ENCODE data around the gene CYGB.
"Not testable (repeated sequence)": the region's sequence is repeated elsewhere in the genome, so short reads cannot be mapped to it uniquely, and the experiment has no call there.

Gene CYGB

GRCh38 chr17:76535788-76536510, 1.6 kb downstream of the CYGB start:
- no peak for DNase-seq

- DNase-seq = no peak
Measured at GRCh38 chr17:76534831-76535732, 2.4 kb downstream of the CYGB start.

DNA sequence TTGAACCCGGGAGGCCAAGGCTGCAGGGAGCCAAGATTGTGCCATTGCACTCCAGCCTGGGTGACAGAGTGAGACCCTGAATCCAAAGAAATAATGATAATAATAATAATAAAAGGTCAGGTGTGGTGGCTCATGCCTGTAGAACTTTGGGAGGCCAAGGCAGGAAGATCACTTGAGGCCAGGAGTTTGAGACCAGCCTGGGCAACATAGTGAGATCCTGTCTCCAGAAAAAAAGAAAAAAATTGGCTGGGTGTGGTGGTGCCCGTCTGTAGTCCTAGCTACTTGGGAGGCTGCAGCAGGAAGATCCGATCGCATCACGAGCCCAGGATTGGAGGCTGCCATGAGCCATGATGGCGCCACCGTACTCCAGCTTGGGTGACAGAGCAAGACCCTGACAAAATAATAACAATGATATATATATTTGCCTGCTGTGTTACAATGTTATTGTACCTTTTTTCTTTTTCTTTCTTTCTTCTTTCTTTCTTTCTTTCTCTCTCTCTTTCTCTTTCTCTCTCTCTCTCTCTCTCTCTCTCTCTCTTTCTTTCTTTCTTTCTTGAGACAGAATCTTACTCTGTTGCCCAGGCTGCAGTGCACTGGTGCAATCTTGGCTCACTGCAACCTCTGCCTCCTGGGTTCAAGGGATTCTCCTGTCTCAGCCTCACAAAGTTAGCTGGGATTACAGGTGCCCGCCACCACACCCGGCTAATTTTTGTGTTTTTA, 3.7 kb downstream of the CYGB start:
- DNase-seq = not testable (repeated sequence)

- no peak for DNase-seq
Measured at GRCh38 chr17:76532072-76532651, 5.3 kb downstream of the CYGB start.

DNA sequence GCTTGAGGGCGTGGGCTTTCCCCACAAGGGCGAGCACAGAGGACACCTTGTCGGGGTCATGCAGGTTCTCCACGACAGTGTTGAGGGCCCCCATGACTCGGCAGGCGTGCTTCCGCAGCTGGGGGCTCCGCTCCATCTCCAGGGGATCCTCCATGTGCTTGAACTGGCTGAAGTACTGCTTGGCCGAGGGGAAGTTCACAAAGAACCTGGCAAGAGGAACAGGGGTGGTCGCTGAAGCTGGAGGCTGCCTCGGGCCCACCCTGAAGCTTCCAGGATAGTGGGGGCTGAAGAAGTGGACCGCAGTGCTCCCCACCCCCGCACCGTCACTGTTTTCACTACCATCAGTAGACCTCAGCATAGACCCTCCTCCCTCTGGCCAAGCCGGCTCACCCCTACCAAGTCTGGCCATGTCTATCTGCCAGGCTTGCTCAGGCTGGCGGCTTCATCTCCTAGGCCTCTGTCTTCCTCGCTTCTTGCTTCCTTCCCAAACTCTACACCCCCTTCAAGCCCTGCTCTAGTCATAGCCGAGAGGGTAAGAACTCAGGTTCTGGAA, 5.9 kb downstream of the CYGB start:
- DNase-seq = no peak

- DNase-seq = no peak
Measured at GRCh38 chr17:76530811-76531485, 6.6 kb downstream of the CYGB start.

DNA sequence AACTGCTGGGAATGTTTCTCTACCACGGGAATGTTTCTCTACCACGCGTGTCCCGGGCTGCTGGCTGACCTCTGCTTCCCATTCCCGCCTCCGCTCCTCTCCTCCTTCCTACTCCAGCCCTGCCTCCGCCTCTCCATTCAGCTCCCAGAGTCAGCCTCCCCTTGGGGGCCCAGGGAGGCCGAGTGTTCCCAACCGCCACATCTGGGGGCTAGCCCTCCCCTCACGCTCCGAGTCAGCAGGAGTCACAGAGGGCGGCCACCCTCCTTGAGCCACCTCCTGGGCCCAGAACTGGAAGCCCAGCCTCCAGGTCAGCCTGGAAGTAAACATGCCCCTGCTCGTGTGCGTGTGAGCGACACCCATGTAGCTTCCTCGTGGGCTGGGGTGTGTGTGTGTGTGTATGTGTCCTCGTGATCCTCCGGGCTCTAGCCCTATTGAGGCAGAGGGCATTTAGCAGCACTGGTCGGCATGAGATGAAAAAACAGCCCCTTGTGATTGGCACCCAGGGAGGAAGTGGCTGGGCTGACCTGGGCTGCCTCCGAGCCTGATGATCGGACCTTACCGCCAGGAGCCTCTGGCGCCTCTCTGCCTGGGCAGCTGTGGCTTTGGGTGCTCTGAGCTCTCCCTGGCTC, 7.3 kb downstream of the CYGB start:
- DNase-seq = no peak

GRCh38 chr17:76529224-76530094, 8.1 kb downstream of the CYGB start:
- DNase-seq = no peak

GRCh38 chr17:76528528-76529223, 8.8 kb downstream of the CYGB start:
- DNase-seq = no peak

GRCh38 chr17:76528156-76528527, 9.4 kb downstream of the CYGB start:
- no peak for DNase-seq

- DNase-seq = no peak
Measured at GRCh38 chr17:76527430-76528111, 9.9 kb downstream of the CYGB start.

DNA sequence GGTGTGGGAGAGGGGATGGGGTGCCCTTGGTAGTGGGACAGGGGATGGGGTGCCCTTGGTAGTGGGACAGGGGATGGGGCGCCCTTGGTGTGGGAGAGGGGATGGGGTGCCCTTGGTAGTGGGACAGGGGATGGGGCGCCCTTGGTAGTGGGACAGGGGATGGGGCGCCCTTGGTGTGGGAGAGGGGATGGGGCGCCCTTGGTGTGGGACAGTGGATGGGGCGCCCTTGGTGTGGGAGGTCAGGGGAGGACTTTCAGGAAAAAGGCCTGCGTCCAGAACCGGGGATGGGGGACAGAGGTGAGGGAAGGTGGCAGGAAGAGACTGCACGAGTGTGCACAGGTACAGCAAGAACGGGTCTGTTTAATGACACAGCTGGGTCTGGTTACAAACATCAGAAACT, 10.5 kb downstream of the CYGB start:
- DNase-seq = not testable (repeated sequence)

DNA sequence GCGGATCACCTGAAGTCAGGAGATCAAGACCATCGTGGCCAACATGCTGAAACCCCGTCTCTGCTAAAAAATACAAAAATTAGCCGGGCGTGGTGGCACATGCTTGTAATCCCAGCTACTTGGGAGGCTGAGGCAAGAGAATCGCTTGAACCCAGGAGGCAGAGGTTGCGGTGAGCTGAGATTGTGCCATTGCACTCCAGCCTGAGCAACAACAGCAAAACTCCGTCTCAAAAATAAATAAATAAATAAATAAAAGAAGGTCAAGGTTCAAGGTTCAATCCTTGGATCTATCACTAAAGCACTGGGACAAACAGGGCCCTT, 12.0 kb downstream of the CYGB start:
- DNase-seq = not testable (repeated sequence)

- DNase-seq = no peak
Measured at GRCh38 chr17:76524598-76525512, 12.7 kb downstream of the CYGB start.

GRCh38 chr17:76523084-76524037, 14.1 kb downstream of the CYGB start:
- DNase-seq = peak; percentile 85

GRCh38 chr17:76521683-76522082, 15.8 kb downstream of the CYGB start:
- not testable (repeated sequence) for DNase-seq

DNA sequence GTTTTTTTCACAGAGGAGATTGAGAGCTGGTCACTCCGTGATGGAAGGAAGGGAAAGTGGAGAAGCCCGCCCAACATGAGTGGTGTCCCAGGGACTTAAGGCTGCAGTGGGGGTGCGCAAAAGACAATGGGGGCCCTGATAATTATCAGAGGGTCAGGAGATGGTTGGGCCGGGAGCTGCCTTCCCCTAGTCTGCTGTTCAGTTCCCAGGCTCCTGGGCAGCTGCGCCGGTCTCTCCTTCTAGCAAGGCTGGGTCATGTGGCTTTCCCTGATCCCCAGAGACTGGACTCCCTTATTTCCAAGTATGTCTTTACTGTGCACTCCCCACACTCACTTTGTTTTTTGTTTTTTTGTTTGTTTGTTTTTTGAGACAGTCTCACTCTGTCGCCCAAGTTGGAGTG, 16.2 kb downstream of the CYGB start:
- no peak for DNase-seq
